ENCODE results near the gene CYB5R3.

GRCh38 chr22:42611051-42611450, 38.1 kb downstream of the CYB5R3 start:
- TF ChIP-seq CTCF (conservative IDR thresholded peaks at IDR 0.05 in 1 of 2, IDR thresholded peaks at IDR 0.05 in 1 of 2; ENCODE audit: extremely low read depth in 1 of 2, insufficient read depth in 1 of 2, low read depth in 1 of 2, low read length in 2 of 2) (no peak), EZH2 (IDR thresholded peaks at IDR 0.05; ENCODE audit: borderline replicate concordance, low read length) (no peak)
